ENCODE measurements around the gene RASA3. TPM values are rescaled to one million over a fixed set of nuclear protein-coding genes. Genes with fewer than 3 reads are reported as not detected.

RASA3 gene
- total RNA-seq, 4 donors from 2014 or later, result 29.5 to 38.1 (median 34.6) TPM

GRCh38 chr13:113929628-113930615 lies 202.5 kb downstream of the RASA3 start:
- Histone ChIP-seq H3K4me1 (peaks cover 27 to 46% (median 39%) of the 10 kb centered on the region in 4 donors), H3K27me3 (no peaks in the 10 kb centered on the region), H3K36me3 (no peaks in the 10 kb centered on the region), H3K4me3 (no peak overlapping the region), H3K9me3 (no peaks in the 10 kb centered on the region), H3K27ac (replicated peaks in 1 of 4) (peak overlapping the region; percentile 67 to 79 (median 72))
- intact Hi-C loops (cut with DNase I), result no loop called here
- TF ChIP-seq CTCF (IDR thresholded peaks at IDR 0.05) (no peak), POLR2A (IDR thresholded peaks at IDR 0.05; ENCODE audit: low read depth) (no peak)
- 86% methylated on average over 19 of the region's 38 CpGs for WGBS
- no peak for DNase-seq (ENCODE audit: extremely low spot score)

GRCh38 chr13:113928685-113929627 lies 203.5 kb downstream of the RASA3 start:
- peak; percentile 52 to 76 for TF ChIP-seq POLR2AphosphoS5 (IDR thresholded peaks at IDR 0.05)
- no peak for TF ChIP-seq CTCF (IDR thresholded peaks at IDR 0.05)
- H3K27me3 ChIP-seq, result no peaks in the 10 kb centered on the region
- H3K4me3 ChIP-seq, result no peak overlapping the region
- H3K27ac ChIP-seq (replicated peaks in 1 of 4), result peak overlapping the region; percentile 67 to 79 (median 72)
- no peaks in the 10 kb centered on the region for H3K36me3 ChIP-seq
- H3K9me3 ChIP-seq, result no peaks in the 10 kb centered on the region
- 15% methylated on average over 13 of the region's 26 CpGs for WGBS
- intact Hi-C loops (cut with DNase I), result no loop called here
- peaks cover 27 to 42% (median 37%) of the 10 kb centered on the region in 4 donors for H3K4me1 ChIP-seq
- DNase-seq (ENCODE audit: extremely low spot score), result no peak

Other genes starting within 250 kb of the RASA3 start
- 1 to 10 TPM in 2 of 4 donors, under 1 TPM in 2; 0.17 to 2.1 (median 0.89) TPM for gene C13orf46, start 158.5 kb downstream of the RASA3 start, total RNA-seq
- not detected for gene CFAP97D2, start 46.6 kb upstream of the RASA3 start, total RNA-seq
- gene CDC16, start 102.3 kb upstream of the RASA3 start, total RNA-seq, result 10 to 100 TPM; 33.0 to 55.6 (median 42.5) TPM
- gene UPF3A, start 149.0 kb upstream of the RASA3 start, total RNA-seq, result 10 to 100 TPM; 25.2 to 43.2 (median 35.6) TPM
- 10 to 100 TPM in 3 of 4 donors, 1 to 10 TPM in 1; 10.0 to 26.8 (median 16.3) TPM for gene CHAMP1, start 181.9 kb upstream of the RASA3 start, total RNA-seq

Data from esophagus muscularis mucosa (tissue), 4 donors.